CD4-positive, alpha-beta T cell treated with Interleukin-6 at 100 ng/mL for 8 hours (primary cell): ENCODE data around the gene BMPR1B.

Experiments used
- DNase-seq: peaks from one replicate; pipeline ENCODE4 v3.0.0-alpha.2; 2020; ENCODE audit warnings: mixed read lengths, low spot score

The BMPR1B gene

GRCh38 chr4:94912606-94913005 lies 154.9 kb downstream of the BMPR1B start:
- no peak for DNase-seq

- DNase-seq: no peak
Observed at GRCh38 chr4:94913316-94913715, 155.6 kb downstream of the BMPR1B start.

- DNase-seq: no peak
Observed at GRCh38 chr4:94917146-94917545, 159.4 kb downstream of the BMPR1B start.

GRCh38 chr4:94918543-94918942 lies 160.8 kb downstream of the BMPR1B start:
- DNase-seq: no peak

GRCh38 chr4:94920369-94920768 lies 162.6 kb downstream of the BMPR1B start:
- no peak for DNase-seq

- DNase-seq: no peak
Observed at GRCh38 chr4:94924566-94924965, 166.8 kb downstream of the BMPR1B start.

- no peak for DNase-seq
Observed at GRCh38 chr4:94925764-94926347, 168.1 kb downstream of the BMPR1B start.

- no peak for DNase-seq
Observed at GRCh38 chr4:94926936-94927335, 169.2 kb downstream of the BMPR1B start.

GRCh38 chr4:94927696-94928095 lies 169.9 kb downstream of the BMPR1B start:
- no peak for DNase-seq

GRCh38 chr4:94929696-94930095 lies 171.9 kb downstream of the BMPR1B start:
- no peak for DNase-seq

GRCh38 chr4:94931626-94932025 lies 173.9 kb downstream of the BMPR1B start:
- no peak for DNase-seq

GRCh38 chr4:94932366-94932765 lies 174.6 kb downstream of the BMPR1B start:
- no peak for DNase-seq

GRCh38 chr4:94933799-94934198 lies 176.0 kb downstream of the BMPR1B start:
- no peak for DNase-seq

GRCh38 chr4:94934201-94934600 lies 176.4 kb downstream of the BMPR1B start:
- no peak for DNase-seq

GRCh38 chr4:94934864-94935263 lies 177.1 kb downstream of the BMPR1B start:
- DNase-seq: no peak

GRCh38 chr4:94936854-94937253 lies 179.1 kb downstream of the BMPR1B start:
- DNase-seq: no peak

GRCh38 chr4:94939791-94940519 lies 182.2 kb downstream of the BMPR1B start:
- no peak for DNase-seq

- DNase-seq: no peak
Observed at GRCh38 chr4:94940520-94940908, 182.8 kb downstream of the BMPR1B start.

GRCh38 chr4:94941706-94942105 lies 184.0 kb downstream of the BMPR1B start:
- DNase-seq: no peak

- no peak for DNase-seq
Observed at GRCh38 chr4:94944726-94945125, 187.0 kb downstream of the BMPR1B start.

GRCh38 chr4:94947681-94948108 lies 189.9 kb downstream of the BMPR1B start:
- DNase-seq: no peak

- DNase-seq: no peak
Observed at GRCh38 chr4:94954251-94954650, 196.5 kb downstream of the BMPR1B start.

- no peak for DNase-seq
Observed at GRCh38 chr4:94957030-94957429, 199.3 kb downstream of the BMPR1B start.

- DNase-seq: no peak
Observed at GRCh38 chr4:94959307-94959706, 201.6 kb downstream of the BMPR1B start.
